Thoracic aorta (tissue), 2 donors: ENCODE results near the gene ADGRF1. TPM values are rescaled to one million over a fixed set of nuclear protein-coding genes. Genes with fewer than 3 reads are reported as not detected.
A peak's percentile ranks its signal among the peaks of the same experiment; 100 is the strongest.
"Not testable (repeated sequence)": the region's sequence is repeated elsewhere in the genome, so short reads cannot be mapped to it uniquely, and the experiment has no call there.

ENCODE experiments used
- ATAC-seq: fragments of 150-250 bp; one replicate; pipeline ENCODE4 v1.8.0; 2017; ENCODE audit warnings: low read depth; ENCODE audit not compliant: insufficient number of reproducible peaks, low FRiP score
- DNase-seq: peaks from one replicate; pipeline ENCODE4 v3.0.0-alpha.2; 2020; ENCODE audit warnings: low spot score
- H3K27ac ChIP-seq, 2 donors: fragments of 200-600 bp; sonication (generic); 1 replicate in 1 of 2; 2 replicates in 1 of 2; pipeline ENCODE4 v1.5.1; 2016; ENCODE audit warnings: mild to moderate bottlenecking in 2 of 2, moderate library complexity in 2 of 2
- H3K27me3 ChIP-seq: fragments of 200-600 bp; sonication (generic); replicated peaks from 2 replicates; pipeline ENCODE4 v1.6.0; 2016; ENCODE audit warnings: mild to moderate bottlenecking; ENCODE audit not compliant: insufficient read depth
- H3K36me3 ChIP-seq: fragments of 200-600 bp; sonication (generic); one replicate; pipeline ENCODE4 v1.5.1; 2016
- H3K4me1 ChIP-seq, 2 donors: fragments of 200-600 bp; sonication (generic); 1 replicate in 1 of 2; 2 replicates in 1 of 2; pipeline versions ENCODE4 v1.5.1 to v1.6.0; 2016; ENCODE audit warnings: low read depth in 2 of 2, mild to moderate bottlenecking in 1 of 2; ENCODE audit not compliant: control insufficient read depth in 1 of 2
- H3K4me3 ChIP-seq: fragments of 200-600 bp; sonication (generic); 2 replicates; pipeline ENCODE4 v1.5.1; 2016; ENCODE audit warnings: mild to moderate bottlenecking
- H3K9me3 ChIP-seq: fragments of 200-600 bp; sonication (generic); 2 replicates; pipeline ENCODE4 v1.5.1; 2016
- CTCF ChIP-seq: fragments of 200-600 bp; sonication (generic); IDR thresholded peaks from one replicate; pipeline ENCODE4 v1.5.1; 2019; ENCODE audit warnings: antibody characterized with exemption
- total RNA-seq, 2 donors: library from RNA; depleted of rRNA; stranded (reverse); fragments of >200 nt; gene quantifications; one replicate each; pipeline versions ENCODE4 v1.1.0 to v1.2.3, GENCODE V29; 2016

The ADGRF1 gene
- total RNA-seq, 2 donors from 2014 or later, result not detected

DNA sequence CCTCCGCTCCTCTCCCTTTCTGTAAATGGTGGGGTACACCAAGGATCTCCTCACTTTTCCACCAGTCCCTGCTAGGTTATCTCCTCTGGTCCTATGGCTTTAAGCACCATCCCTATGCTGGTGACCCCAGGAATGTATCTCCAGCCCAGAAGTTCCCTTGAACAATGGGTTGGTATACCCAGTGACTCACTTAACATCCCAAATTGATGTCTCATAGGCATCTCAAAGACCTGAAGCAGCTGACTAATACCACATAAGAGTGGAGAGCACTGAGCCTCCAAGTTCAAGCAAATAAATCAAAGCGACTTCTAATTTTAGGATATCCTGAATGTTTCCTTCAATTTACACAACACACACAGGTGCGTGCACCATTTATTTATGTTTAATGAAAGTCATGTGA, 48.3 kb downstream of the ADGRF1 start:
- Histone ChIP-seq H3K4me1 (peaks cover 10 to 20% of the 10 kb centered on the region in 2 donors), H3K27me3 (no peaks in the 10 kb centered on the region), H3K27ac (no peak overlapping the region), H3K4me3 (no peak overlapping the region), H3K36me3 (no peaks in the 10 kb centered on the region), H3K9me3 (no peaks in the 10 kb centered on the region)
- no peak for TF ChIP-seq CTCF
- ATAC-seq, result no peak
- no peak for DNase-seq

- not testable (repeated sequence) for DNase-seq, H3K36me3 ChIP-seq
- H3K4me1 ChIP-seq, result peaks cover 10 to 27% of the 10 kb centered on the region in 2 donors
Measured at GRCh38 chr6:46992391-46992790, 49.7 kb downstream of the ADGRF1 start.

DNA sequence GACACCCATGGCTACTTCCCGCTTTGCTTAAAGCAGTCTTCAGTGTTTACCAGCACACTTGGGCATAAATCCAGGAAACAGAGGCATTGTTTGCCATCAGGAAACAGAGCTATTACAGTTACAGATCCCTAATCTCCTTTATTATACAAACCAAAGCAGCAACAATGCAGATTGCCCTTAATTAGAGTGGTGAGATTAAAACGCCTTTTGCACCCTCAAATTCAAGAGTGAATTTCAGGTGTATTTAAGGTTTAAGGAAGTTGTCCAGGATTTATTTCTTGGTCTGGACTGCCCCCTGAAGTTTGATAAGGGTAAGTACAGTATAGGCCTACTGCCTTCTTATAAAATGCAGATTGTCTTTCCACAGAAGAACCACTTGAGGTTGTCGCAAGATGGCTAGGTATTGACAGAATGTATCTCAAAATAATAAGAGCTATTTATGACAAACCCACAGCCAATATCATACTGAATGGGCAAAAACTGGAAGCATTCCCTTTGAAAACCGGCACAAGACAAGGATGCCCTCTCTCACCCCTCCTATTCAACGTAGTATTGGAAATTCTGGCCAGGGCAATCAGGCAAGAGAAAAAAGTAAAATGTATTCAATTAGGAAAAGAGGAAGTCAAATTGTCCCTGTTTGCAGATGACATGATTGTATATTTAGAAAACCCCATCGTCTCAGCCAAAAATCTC, 51.2 kb downstream of the ADGRF1 start:
- ATAC-seq, result peak; percentile 59
- Histone ChIP-seq H3K4me3 (peak overlapping the region; percentile 16), H3K4me1 (peaks cover 10 to 27% of the 10 kb centered on the region in 2 donors)
- H3K36me3 ChIP-seq, H3K27ac ChIP-seq, H3K9me3 ChIP-seq, DNase-seq, H3K27me3 ChIP-seq: not testable (repeated sequence)
- peak; percentile 67 for TF ChIP-seq CTCF

More at GRCh38 chr6:46992391-46992790, 49.7 kb downstream of the ADGRF1 start:
- H3K27ac ChIP-seq, H3K4me3 ChIP-seq, ATAC-seq, H3K27me3 ChIP-seq, H3K9me3 ChIP-seq: not testable (repeated sequence)

DNA sequence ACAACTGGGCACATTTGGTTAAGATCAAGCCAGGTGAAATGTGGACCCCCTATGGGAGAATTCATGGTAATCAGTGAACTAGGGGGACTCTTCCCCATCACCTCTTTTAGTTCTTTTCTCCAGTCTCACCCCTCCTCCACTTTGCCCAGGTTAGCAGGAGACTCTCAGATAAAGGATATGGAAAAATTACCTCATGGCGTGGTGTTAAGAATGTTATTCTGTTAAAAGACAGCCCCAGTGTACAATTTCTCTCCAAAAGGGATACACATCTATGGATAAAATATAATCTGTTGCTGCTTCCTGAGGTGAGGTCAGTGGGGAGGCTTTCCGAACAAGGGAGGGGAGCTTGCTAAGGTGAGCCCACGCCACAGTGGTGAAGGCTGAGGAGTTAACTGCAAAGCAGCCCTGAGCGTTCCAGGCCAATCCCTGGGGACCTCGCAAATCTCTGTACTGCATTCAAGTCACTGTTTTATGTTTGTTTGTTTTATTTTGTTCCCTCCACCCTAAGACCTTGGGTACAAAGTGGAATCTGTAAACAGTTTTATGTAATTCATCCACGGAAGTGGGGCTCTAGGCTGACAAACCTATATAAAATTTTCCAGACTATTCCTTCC, 52.0 kb downstream of the ADGRF1 start:
- H3K4me3 ChIP-seq, result peak overlapping the region; percentile 16
- H3K4me1 ChIP-seq, result peaks cover 10 to 27% of the 10 kb centered on the region in 2 donors
- no peak for DNase-seq
- ATAC-seq, result no peak
- H3K9me3 ChIP-seq, result no peaks in the 10 kb centered on the region
- H3K27ac ChIP-seq, result peak overlapping the region in 1 of 2 donors; percentile 3
- H3K27me3 ChIP-seq, result no peaks in the 10 kb centered on the region
- TF ChIP-seq CTCF, result no peak
- H3K36me3 ChIP-seq, result no peaks in the 10 kb centered on the region

GRCh38 chr6:46989398-46989797, 52.7 kb downstream of the ADGRF1 start:
- peaks cover 10 to 27% of the 10 kb centered on the region in 2 donors for H3K4me1 ChIP-seq
- no peak overlapping the region for H3K27ac ChIP-seq
- DNase-seq (no peak), ATAC-seq (peak; percentile 34)
- no peaks in the 10 kb centered on the region for H3K27me3 ChIP-seq
- TF ChIP-seq CTCF, result no peak
- no peaks in the 10 kb centered on the region for H3K36me3 ChIP-seq
- no peak overlapping the region for H3K4me3 ChIP-seq
- no peaks in the 10 kb centered on the region for H3K9me3 ChIP-seq
